GM19035 (cell line): ENCODE results near the gene CETP.

Experiments
- ATAC-seq: cut with Tn5 transposase; IDR thresholded peaks from one replicate; pipeline ENCODE4 v1.9.1; 2021; ENCODE audit not compliant: unreplicated experiment

The CETP gene

DNA sequence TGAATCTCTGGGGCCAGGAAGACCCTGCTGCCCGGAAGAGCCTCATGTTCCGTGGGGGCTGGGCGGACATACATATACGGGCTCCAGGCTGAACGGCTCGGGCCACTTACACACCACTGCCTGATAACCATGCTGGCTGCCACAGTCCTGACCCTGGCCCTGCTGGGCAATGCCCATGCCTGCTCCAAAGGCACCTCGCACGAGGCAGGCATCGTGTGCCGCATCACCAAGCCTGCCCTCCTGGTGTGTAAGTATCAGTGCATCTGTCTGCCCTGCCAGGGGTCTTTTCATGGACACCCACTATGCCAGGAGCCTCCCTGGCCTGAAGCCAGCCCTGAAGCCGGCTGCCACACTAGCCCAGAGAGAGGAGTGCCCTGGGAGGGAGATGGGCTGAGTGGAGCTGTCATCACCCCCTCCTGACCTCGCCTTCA lies at the start of gene CETP:
TSS of gene CETP (plus strand) at position 100 of the 431 bp plus-strand sequence. CDS start at position 130, 30 bp downstream.
- ATAC-seq: no peak

DNA sequence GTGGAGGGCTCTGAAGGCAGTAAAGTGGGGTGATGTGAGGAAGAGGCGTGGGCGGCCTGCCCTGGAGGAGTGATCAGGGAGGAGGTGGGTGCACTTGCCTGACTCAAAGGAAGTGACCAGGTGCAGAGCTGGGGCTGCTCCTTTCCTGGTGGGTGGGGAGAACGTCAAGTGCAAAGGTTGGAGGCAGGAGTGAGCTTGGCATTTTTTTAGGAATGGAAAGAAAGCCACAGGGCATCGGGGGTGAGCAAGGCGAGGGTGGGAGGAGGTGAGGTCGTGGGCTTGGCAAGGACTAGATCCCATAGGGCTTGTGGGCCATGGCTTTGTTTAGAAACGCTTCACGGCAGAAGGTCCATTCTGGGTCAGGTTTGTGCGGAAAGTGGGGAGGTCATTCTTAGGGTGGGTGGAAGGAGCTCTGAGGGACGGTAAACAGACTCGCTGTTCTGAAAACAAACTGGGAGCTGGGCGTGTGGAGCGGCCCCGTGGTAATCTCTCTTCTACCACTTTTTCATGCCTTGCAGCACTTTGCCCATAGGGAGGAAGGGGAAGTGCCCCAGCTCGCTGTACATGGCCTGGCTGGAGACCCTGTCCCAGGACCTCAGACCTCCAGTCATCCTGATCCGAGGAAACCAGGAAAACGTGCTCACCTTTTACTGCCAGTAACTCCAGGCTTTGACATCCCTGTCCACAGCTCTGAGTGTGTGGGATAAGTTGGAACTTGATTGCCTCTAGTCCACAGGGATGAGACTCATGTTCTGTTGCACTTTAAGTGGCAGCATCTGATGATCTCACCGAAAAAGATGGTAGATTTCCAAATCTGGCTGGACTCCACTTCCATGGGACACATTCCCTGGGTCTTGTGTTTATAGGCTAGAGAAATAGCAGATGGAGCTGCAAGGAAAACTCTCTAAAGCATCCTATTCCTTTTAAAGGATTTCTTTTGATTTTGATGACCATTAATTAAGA lies 48.7 kb upstream of the CETP start:
- ATAC-seq: no peak

GRCh38 chr16:56914896-56915295 lies 46.9 kb upstream of the CETP start:
- ATAC-seq: no peak

DNA sequence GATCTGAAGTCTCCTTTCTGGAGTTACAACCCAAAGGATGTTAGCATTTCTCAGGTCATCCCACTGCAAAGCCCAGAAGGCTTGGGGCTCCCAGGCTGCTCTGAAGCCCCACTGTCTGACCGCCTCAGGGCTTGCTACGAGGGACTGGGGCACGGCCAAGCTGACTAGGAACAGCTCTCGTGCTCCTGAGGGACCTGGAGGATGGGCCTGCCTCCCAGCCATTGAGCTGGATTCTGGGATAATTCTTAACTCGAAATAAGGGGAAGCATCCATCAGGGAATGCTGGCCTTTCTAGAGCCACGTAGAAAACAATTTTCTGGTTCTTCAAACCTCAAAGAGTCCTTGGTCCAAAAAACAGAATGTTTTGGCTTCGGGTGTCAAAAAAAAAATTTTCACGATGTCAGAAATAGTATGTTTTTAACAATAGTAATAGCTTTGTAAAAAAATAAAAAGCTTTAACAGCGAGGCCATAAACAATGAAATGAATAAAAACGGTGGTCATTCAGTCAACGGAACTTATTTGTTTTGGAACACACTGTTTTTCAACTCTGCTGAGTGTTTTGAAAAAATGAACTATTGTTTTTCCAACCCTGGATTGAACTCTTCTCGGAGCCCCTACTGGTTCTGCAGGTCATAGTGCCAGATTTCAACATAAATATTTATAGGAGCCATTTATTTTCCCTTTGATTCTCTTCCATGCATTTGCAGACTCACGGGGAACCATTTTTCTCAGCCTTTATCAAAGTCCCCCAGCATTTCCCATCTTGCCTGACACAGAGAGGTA lies 46.2 kb upstream of the CETP start:
- no peak for ATAC-seq

GRCh38 chr16:56916571-56917403 lies 45.0 kb upstream of the CETP start:
- ATAC-seq: peak; percentile 69

GRCh38 chr16:56918467-56919012 lies 43.2 kb upstream of the CETP start:
- ATAC-seq: no peak

- no peak for ATAC-seq
Measured at GRCh38 chr16:56919099-56919800, 42.5 kb upstream of the CETP start.

GRCh38 chr16:56921571-56921970 lies 40.2 kb upstream of the CETP start:
- ATAC-seq: no peak

DNA sequence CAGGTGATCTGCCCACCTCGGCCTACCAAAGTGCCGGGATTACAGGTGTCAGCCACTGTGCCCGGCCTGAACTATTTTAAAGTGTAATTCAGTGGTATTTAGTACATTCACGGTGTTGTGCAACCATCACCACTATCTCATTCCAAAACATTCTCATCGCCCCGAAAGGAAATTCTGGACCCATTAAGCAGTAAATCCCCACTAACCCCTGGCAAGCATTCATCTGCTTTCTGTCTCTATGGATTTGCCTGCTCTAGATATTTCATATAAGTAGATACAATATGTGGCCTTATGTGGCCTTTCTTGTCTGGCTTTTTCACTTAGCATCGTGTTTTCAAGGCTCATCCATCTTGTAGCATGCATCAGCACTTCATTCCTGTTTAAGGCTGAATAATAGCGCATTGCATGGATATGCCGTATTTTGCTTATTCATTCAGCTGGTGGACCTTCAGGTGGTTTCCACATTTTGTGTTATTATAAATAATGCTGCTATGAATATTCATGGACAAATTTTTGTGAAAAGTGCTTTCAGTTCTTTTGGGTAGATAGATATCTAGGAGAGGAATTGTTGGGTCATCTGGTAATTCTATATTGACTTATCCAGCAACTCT lies 38.2 kb upstream of the CETP start:
- ATAC-seq: no peak

DNA sequence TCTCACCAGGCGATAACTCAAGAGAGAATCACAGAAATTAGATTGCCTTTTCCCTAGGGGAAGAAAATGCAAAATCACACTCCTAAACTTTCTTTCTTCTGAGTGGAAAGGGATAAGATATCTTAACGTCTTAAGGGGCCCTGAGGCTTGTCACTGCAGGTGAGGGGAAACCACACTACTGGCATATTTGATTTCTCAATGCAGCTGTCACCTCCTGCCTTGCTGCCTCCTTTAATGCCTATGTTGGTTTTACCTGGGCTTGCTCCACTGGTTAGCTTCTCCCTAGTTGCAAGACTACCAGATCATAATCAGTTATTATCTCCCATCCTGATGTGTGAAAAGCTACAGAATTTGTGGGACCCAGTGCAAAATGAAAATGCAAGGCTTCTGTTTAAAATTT lies 34.3 kb upstream of the CETP start:
- no peak for ATAC-seq

DNA sequence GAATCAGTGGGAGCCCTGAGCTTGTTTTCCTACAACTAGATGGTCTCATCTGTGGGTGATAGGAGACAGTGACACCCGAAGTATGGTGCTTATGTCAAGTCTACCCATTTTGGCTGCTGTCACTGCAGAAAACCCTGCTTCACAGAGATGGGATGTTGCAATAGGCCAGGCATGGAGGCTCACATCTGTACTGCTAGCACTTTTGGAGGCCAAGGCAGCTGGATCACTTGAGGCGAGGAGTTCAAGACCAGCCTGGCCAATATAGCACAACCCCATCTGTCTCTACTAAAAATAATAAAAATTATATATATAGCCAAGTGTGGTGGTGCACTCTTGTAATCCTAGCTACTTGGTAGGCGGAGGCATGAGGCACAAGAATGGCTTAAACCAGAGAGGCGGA lies 32.1 kb upstream of the CETP start:
- no peak for ATAC-seq

GRCh38 chr16:56930486-56931270 lies 31.1 kb upstream of the CETP start:
- ATAC-seq: no peak

GRCh38 chr16:56931271-56931891 lies 30.4 kb upstream of the CETP start:
- ATAC-seq: peak; percentile 49

DNA sequence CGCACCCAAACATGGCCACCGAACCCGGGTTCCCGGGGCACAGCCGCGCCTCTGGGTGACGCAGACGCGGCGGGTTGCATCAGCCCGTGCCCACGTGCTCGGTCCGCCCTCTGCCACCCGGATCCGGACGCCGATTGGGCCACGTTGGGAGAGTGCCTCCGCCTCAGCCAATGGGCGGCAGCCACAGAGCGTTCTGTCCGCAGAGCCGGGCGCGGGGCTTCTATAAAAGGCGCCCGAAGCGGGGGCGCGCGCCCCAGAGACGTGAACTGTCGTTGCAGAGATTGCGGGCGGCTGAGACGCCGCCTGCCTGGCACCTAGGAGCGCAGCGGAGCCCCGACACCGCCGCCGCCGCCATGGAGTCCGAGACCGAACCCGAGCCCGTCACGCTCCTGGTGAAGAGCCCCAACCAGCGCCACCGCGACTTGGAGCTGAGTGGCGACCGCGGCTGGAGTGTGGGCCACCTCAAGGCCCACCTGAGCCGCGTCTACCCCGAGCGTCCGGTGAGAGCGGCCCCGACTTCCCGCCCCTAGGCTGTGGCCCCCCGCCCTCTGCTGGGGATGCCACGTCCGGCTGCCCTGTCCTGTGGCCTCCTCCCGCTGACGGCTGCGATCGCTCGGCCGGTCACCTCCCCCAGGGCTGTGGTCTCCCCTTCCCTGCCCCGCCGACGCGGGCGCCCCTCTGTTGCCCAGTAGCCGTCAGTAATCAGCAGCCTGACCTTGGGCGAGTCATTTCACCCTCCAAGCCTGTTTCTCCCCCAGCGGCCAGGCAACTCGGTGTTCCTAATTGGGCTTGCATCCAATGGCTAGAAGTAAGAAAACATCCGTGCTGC lies 29.6 kb upstream of the CETP start, which contains the start of gene HERPUD1:
TSS of gene HERPUD1 (plus strand) at position 251 of the 829 bp plus-strand sequence. CDS start at position 354, 103 bp downstream.
- peak; percentile 87 for ATAC-seq

DNA sequence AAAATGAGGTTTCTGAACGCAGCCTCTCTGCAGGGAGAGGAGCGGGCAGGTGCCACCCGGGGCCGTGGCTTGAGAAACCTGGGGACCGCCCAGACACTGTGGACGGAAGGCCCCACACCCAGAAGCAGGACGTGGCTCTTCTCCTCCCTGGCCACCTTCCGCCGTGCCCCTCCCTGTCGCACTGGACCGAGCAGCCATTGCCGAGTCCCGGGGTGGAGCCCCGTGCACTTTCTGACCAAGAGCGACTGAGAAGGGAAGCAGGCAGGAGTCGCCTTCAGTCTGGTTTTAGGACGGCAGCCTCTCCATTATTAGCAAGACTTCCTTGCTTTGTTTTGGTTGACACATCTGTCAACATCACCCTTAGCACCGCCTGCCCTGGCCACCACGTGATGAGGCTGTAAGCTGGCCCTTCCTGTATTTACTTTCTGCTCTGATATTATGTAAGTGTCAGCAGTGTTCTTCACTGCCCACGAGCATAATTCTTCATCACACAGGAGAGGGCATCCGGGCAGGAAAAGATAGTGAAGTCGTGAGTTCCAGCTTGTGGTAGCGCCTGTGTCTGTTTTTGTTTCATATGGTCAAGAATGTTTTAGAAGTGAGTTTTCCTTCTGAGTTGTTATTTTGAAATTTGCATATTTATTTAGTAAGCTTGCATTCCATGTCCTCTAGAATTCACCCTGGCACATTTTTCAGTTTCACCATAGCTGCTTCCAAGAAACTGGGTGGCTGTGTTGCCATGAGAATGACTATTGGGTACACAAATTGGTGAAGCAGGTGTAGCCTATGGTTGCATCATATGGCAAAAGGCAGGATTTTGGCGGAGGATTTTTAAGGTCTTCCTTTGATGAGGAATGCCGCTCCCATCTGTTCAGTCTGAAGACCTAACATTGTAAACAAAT lies 28.8 kb upstream of the CETP start:
- no peak for ATAC-seq

DNA sequence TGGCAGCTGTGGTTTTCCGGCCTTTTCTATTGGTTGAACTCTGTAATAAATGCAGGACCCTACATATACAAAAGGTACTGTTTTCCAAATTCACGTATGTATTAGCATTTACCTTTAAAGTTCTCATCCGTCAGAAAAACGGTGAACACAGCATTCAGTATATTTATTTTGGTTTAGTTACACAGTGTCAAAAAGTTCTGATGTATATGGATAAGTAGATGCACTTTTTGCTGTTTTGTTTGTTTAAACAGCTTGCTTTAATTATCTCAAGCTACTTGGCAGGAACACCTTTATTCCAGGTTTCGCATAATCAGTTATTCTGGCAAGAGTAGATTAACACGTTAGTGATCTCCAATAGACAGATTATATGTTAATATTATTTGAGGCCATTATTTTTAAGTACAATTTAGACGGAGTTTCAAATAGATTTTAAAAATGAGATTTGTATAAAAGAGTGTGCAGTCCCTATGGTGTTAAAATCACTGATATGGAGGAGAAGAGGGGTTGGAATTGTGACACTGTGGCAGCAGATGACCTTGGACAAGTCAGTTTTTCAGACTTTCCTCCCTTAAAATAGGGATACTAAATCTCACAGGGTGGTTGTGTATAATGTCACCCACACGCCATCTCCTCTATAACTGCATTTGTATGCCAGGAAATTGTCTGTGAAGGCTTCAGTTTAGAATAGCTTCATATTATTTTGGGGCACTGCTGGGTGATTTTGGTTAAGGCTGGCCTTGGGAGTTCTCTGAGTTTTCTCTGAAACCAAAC lies 27.7 kb upstream of the CETP start:
- no peak for ATAC-seq
